ENCODE measurements around the gene CHRD.
"Not testable (repeated sequence)": the region's sequence is repeated elsewhere in the genome, so short reads cannot be mapped to it uniquely, and the experiment has no call there.

Gene CHRD

GRCh38 chr3:184379358-184380184 lies at the start of gene CHRD:
Gene CHRD, plus strand, starts transcription at chr3:184380054. Its CDS starts 265 bp downstream, at chr3:184380319.
- DNase-seq (ENCODE audit: low spot score) = no peak

DNA sequence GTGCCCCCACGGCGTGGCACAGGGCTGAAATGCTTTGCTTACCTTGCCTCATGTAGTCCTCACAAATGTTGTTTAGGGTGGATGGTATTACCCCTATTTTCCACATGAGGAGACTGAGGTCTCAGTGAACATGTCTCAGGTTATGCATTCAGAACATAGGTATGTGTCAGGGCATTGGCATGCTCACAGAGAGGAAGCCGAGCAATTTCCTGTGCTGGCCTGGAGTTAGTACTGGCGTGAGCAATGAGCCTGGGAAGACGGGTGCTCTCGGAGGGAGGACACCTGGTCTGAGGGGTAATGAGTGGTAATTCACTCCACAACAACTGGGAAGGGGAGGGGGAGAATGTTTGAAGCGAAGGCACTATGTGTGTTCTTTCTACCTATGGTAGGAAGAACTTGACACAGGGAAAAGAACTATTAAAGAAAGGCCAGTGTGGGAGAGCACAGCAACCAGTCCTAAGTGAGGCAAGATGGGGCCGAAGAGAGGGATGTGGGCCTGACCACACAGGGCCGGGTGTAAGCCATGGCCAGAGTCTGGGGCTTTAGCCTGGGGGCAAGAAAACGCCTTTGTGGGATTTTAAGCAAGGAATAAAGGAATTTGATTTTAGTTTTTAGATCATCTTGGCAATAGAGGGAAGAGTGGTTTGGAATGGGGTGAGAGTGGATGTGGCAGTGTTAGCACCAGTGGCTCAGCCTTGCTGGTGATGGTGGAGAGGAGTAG lies 47.3 kb upstream of the CHRD start:
- no peak for DNase-seq (ENCODE audit: low spot score)

GRCh38 chr3:184333190-184333589 lies 46.7 kb upstream of the CHRD start:
- DNase-seq (ENCODE audit: low spot score) = no peak

DNA sequence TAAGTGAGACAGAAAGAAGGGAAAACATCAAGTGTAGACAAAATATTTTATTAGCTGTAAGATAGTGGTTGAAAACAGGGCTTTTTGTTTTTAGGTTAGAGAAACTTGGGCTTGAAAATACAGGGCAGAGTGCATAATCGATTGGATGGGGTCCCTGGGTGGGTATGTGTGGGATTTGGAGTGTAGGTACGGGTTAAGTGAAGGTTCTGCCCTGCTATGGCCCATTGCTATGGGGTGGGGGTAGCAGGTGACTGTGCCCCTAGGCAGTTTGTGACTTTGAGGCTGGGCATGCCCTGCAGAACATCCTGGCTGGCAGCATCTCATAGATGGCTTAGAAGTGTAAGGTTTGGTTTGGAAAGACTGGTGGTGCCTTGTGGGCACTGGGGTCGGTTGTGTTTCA lies 46.2 kb upstream of the CHRD start:
- no peak for DNase-seq (ENCODE audit: low spot score)

GRCh38 chr3:184334470-184335158 lies 45.2 kb upstream of the CHRD start:
- no peak for DNase-seq (ENCODE audit: low spot score)

DNA sequence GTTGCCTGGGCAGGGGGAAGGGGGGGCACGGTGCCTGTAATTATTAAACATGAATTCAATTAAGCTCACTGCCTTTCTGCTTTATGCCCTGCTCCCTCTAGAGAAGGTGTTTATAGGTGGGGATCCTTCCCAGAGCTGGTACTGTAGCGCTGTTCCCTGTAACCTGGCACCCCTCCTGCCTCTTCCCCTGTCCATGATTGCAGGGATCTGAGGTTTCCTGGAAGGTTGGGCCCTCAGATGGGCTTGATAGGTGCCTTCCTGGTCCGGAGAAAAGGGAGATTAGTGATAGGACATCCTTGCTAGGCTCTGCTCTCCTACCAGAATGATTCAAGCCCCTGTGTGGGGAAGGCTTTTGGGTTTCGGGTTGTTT lies 44.6 kb upstream of the CHRD start:
- DNase-seq (ENCODE audit: low spot score) = no peak

- DNase-seq (ENCODE audit: low spot score) = peak; percentile 75
These were observed 44.0 kb upstream of the CHRD start for GRCh38 chr3:184335661-184336546.

GRCh38 chr3:184336547-184337398 lies 43.1 kb upstream of the CHRD start:
- DNase-seq (ENCODE audit: low spot score) = peak; percentile 59

- no peak for DNase-seq (ENCODE audit: low spot score)
These were observed 42.5 kb upstream of the CHRD start, which contains the start of gene FAM131A for GRCh38 chr3:184337399-184337714. Gene FAM131A, plus strand, starts transcription at chr3:184337600. Its CDS starts 31 bp downstream, at chr3:184337631.

GRCh38 chr3:184337981-184338380 lies 41.9 kb upstream of the CHRD start:
- DNase-seq (ENCODE audit: low spot score) = no peak

- DNase-seq (ENCODE audit: low spot score) = no peak
These were observed 41.3 kb upstream of the CHRD start for GRCh38 chr3:184338511-184338945.

DNA sequence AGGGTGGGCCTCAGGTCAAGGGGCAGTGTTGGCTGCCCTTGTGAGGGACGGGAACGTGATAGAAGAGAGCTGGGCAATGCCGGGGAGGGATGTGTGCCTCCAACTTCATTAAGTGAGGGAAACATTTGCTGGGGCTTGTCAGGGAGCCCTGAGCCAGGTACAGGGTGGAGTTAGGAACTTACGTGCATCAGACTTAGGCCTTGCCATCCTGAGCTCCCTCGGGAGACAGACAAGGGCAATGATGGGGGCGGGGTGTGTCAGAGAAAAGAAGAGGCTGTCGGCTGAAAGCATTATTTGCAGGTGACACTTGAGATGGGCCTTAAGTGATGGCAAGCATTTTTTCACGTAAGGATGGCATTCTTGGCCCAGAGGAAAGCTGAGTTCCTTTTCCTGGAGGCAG lies 40.9 kb upstream of the CHRD start:
- no peak for DNase-seq (ENCODE audit: low spot score)

DNA sequence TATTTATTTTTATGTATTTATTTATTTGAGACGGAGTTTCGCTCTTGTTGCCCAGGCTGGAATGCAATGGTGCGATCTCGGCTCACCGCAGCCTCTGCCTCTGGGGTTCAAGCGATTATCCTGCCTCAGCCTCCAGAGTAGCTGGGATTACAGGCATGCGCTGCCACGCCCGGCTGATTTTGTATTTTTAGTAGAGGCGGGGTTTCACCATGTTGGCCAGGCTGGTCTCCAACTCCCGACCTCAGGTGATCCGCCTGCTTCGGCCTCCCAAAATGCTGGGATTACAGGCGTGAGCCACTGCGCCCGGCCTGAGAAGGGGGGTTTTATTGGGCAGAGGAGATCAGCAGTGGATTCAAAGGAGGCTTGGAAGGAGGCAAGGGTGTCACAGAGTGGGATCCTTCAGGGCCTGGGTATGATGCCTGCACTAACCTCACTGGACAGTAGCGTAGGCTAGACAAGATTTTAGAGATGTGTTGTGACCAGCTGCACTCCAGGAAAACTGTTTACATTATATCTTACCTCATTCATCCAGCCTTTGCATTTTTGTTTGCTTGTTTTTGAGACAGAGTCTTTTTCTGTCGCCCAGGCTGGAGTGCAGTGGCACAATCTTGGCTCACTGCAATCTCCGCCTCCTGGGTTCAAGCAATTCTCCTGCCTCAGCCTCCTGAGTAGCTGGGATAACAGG lies 40.3 kb upstream of the CHRD start:
- DNase-seq (ENCODE audit: low spot score) = not testable (repeated sequence)

DNA sequence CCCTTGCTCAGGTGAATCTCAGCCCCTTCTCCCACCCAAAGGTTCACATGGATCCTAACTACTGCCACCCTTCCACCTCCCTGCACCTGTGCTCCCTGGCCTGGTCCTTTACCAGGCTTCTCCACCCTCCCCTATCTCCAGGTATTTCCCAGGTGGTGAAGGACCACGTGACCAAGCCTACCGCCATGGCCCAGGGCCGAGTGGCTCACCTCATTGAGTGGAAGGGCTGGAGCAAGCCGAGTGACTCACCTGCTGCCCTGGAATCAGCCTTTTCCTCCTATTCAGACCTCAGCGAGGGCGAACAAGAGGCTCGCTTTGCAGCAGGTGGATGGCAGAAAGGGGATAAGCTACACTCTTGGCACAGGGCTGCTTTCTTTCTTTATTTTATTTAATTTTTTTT lies 37.9 kb upstream of the CHRD start:
- no peak for DNase-seq (ENCODE audit: low spot score)

- no peak for DNase-seq (ENCODE audit: low spot score)
These were observed 36.5 kb upstream of the CHRD start for GRCh38 chr3:184343200-184343876.

- DNase-seq (ENCODE audit: low spot score) = no peak
These were observed 35.1 kb upstream of the CHRD start for GRCh38 chr3:184344579-184345316.

DNA sequence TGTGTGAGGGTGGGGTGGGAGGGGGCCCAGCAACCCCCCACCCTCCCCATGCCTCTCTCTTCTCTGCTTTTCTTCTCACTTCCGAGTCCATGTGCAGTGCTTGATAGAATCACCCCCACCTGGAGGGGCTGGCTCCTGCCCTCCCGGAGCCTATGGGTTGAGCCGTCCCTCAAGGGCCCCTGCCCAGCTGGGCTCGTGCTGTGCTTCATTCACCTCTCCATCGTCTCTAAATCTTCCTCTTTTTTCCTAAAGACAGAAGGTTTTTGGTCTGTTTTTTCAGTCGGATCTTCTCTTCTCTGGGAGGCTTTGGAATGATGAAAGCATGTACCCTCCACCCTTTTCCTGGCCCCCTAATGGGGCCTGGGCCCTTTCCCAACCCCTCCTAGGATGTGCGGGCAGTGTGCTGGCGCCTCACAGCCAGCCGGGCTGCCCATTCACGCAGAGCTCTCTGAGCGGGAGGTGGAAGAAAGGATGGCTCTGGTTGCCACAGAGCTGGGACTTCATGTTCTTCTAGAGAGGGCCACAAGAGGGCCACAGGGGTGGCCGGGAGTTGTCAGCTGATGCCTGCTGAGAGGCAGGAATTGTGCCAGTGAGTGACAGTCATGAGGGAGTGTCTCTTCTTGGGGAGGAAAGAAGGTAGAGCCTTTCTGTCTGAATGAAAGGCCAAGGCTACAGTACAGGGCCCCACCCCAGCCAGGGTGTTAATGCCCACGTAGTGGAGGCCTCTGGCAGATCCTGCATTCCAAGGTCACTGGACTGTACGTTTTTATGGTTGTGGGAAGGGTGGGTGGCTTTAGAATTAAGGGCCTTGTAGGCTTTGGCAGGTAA lies 34.3 kb upstream of the CHRD start:
- peak; percentile 91 for DNase-seq (ENCODE audit: low spot score)
